8988T (cell line): ENCODE measurements around the gene MYMX.
A peak's percentile ranks its signal among the peaks of the same experiment; 100 is the strongest.
"Not testable (repeated sequence)": the region's sequence is repeated elsewhere in the genome, so short reads cannot be mapped to it uniquely, and the experiment has no call there.

Experiments
- DNase-seq: peaks from one replicate; pipeline ENCODE4 v3.0.0; 2011

The MYMX gene

DNA sequence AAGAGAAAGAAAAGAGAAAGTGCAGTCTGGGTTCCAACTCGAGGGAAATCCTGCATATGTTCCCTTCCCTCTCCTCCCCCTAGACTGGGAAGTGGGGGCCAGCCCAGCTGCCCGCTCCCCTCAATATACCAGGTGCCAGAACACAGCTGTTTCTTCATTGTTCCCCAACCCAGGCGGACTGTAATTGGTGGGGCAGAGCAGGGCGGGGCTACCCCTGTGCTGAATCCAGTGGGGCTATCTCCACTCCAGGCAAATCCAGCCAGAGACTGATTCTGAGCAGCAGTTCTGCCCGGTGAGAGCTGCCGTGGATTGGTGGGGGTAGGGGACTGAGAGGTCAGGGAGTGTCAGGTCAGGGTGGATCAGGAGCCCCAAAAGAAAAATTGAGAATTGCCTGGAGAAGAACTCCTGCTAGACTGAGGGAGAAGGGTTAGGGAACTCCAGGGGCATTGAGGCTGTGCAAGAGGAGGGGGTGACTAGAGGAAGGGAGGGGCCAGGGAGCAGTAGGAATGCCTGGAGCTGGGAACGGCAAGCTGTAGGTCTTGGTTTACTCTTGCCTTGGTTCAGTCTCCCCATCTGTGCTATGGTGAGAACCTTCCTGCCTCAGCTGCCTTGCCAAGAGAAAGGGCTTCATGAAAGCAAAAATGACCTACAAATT lies at the start of gene MYMX:
Gene MYMX, plus strand, starts transcription at position 250 of the 655 bp plus-strand sequence. CDS start 546 bp downstream, outside the sequence.
- DNase-seq = no peak

DNA sequence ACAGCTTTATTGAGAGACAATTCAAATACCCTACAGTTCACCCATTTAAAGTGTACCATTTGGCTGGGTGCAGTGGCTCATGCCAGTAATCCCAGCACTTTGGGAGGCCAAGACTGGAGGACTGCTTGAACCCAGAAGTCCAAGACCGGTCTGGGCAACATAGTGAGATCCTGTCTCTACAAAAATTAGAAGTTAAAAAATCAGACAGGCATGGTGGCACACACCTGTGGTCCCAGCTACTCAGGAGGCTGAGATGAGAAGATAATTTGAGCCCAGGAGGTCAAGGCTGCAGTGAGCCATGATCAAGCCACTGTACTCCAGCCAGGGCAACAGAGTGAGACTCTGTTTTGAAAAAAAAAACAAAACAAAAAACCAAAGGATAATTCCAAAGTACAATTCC lies 49.2 kb upstream of the MYMX start:
- no peak for DNase-seq

DNA sequence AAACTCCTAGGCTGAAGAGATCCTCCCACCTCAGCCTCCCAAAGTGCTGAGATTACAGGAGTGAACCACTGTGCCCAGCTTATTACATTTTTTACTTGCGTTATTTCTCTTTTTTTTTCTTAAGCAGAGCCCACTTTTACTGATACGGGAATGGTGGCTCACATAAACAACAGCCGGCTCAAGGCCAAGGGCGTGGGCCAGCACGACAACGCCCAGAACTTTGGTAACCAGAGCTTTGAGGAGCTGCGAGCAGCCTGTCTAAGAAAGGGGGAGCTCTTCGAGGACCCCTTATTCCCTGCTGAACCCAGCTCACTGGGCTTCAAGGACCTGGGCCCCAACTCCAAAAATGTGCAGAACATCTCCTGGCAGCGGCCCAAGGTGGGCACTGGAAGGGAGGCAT lies 47.6 kb upstream of the MYMX start:
- no peak for DNase-seq

DNA sequence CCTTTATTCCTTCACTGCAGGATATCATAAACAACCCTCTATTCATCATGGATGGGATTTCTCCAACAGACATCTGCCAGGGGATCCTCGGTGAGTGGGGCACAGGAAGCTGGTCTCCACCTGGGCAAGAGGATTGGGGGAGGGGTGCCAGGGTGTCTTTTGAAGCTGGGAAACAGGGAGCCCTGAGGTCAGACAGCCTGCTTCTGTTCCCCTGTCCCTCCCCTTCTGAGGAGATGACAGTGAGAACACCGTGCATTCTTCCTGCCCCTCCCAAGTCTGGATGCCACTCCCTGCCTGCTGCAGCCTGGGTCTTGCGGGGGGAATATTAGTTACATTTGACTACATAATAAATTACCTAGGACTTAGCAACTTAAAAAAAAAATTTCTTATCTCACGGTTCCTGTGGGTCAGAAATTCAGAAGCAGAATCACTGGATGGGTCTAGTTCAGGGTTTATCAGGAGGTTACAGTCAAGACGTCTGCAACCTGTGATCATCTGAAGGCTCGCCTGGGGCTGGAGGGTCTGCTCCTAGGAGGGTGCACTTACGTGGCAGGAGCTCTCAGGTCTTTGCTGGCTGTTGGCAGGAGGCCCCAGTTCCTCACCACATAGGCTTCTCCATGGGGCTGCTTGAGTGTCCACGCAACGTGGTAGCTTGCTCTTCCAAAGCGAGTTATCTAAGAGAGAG lies 46.7 kb upstream of the MYMX start:
- no peak for DNase-seq

DNA sequence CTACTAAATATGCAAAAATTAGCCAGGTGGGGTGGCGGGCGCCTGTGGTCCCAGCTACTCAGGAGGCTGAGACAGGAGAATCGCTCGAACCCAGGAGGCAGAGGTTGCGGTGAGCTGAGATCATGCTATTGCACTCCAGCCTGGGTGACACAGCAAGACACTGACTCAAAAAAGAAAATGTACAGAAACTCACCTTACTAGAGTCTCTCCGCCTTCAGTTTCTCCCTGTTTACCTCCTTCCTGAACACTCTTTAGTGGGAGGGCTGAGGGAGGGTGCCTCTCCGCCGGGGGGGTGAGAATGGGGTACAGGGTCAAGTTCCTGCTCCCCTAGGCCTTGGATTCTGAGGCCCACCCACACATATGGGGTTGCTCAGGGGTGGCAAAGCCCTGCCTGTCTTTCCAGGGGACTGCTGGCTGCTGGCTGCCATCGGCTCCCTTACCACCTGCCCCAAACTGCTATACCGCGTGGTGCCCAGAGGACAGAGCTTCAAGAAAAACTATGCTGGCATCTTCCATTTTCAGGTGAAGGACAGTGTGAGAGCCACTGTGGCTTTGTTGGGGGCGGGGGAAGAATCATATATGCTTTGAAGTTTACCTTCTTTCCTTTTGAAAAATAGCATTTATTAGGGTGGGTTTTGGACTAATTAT lies 44.7 kb upstream of the MYMX start:
- no peak for DNase-seq

DNA sequence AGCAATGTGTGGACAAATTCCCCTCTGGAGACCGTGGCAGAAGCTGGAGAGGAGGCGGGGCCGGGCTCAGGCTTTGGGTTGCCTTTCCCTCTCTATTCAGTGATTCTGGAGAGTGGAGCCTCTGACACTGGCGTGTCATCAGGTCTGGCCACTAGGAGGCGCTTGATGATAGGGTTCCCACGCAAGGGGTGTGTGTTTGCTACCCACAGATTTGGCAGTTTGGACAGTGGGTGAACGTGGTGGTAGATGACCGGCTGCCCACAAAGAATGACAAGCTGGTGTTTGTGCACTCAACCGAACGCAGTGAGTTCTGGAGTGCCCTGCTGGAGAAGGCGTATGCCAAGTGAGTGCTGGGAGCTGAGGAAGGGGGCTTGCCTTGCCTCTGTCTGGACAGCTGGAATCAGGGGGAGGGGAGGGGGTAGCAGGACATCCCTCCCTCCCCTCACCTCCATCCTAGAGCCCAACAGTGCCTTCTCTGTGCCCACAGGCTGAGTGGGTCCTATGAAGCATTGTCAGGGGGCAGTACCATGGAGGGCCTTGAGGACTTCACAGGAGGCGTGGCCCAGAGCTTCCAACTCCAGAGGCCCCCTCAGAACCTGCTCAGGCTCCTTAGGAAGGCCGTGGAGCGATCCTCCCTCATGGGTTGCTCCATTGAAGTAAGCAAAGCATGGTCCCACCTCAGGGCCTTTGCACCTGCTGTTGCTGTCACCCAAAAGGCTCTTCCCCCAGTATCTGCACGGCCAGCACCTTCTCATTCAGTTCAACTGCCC lies 43.8 kb upstream of the MYMX start:
- peak; percentile 85 for DNase-seq

DNA sequence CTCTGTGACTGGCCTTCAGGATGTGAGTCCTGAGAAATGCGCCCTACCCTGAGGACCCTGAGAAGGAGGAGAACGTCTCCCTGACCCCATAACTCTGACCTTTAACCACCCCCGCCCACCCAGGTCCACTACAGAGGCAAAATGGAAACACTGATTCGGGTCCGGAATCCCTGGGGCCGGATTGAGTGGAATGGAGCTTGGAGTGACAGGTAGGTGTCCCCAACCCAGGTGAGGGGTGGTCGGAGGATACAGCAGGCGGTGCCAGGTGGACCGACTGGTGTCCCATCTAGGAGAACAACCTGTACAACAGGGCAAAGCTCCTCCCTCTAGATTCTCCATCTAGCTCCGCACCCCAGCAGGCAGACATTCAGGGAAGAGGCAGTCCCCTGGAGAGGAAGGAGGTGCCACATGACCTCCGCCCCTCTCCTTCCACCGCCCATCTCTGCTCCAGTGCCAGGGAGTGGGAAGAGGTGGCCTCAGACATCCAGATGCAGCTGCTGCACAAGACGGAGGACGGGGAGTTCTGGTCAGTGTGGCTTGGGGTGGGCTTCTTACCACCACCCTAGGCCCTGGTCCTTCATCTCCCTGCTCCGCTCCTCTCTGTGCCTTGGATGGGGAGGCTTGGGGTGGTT lies 40.5 kb upstream of the MYMX start:
- DNase-seq = no peak

DNA sequence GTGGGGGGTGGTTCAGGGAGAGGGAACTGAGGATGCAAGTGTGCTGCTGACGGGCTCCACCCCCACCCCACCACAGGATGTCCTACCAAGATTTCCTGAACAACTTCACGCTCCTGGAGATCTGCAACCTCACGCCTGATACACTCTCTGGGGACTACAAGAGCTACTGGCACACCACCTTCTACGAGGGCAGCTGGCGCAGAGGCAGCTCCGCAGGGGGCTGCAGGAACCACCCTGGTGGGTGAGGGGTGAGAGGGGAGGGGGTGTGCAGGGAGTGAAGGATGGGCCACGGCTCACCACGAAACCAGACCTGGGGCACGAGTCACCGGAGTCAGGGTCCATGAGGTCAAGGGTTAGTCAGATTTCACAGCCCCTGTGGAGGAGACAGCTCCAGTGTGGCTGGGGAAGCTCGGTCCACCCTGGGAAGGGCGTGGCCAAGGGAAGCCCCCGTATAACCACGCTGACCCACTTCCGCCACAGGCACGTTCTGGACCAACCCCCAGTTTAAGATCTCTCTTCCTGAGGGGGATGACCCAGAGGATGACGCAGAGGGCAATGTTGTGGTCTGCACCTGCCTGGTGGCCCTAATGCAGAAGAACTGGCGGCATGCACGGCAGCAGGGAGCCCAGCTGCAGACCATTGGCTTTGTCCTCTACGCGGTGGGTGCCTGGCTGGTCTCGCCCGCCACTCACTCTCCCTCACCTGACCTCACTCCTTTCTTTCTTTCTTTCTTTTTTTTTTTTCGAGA lies 39.8 kb upstream of the MYMX start:
- DNase-seq = no peak

DNA sequence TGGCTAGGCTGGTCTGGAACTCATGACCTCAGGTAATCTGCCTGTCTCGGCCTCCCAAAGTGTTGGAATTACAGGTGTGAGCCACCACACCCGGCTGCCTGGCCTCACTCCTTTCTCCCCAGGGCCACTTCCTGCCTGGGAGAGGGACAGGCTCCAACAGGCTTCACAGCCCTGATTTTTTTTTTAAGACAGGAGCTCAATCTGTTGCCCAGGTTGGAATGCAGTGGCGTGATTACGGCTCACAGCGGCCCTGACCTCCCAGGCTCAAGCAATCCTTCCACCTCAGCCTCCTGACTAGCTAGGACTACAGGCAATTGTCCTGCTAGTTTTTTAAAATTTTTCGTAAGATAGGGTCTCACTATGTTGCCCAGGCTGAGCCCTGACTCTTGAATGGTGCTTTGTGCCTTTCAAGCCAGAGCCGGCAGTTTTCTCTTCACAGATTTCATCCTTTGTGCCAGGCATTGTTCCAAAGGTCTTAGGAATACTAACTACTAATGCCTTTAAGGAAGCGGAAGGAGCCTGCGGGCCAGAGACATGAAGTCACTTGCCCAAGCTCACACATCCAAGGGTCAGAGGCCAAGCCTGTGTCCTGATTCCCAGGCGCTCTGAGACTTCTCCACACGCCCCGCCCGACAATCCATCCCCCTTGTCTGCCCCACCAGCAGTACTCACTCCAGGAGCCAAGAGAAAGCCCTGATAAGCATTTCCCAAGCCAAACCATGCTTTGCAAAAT lies 38.9 kb upstream of the MYMX start:
- no peak for DNase-seq

DNA sequence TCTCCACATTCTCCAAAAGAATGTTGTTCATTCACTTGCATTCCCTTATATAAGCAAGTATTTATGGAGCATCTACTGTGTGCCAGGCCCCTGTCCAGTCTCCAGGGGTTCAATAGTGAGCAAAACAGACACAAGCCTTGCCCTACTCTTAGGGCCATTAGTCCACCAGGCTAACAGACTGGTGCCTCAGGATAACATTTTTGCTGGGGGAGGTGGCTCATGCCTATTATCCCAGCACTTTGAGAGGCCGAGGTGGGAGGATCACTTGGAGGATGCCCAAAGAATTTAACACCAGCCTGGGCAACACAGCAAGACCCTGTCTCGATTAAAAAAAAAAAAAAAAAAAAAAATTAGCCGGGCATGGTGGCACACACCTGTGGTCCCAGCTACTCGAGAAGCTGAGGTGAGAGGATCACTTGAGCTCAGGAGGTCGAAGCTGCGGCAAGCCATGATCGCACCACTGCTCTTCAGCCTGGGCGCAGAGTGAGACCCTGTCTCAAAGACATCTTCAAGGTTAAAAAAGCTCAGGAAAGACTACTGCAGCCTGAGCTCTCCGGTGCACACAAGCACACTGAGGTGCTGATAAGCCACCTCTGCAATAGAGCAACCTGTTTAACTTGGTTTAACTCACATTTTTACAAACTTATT lies 38.2 kb upstream of the MYMX start:
- no peak for DNase-seq

DNA sequence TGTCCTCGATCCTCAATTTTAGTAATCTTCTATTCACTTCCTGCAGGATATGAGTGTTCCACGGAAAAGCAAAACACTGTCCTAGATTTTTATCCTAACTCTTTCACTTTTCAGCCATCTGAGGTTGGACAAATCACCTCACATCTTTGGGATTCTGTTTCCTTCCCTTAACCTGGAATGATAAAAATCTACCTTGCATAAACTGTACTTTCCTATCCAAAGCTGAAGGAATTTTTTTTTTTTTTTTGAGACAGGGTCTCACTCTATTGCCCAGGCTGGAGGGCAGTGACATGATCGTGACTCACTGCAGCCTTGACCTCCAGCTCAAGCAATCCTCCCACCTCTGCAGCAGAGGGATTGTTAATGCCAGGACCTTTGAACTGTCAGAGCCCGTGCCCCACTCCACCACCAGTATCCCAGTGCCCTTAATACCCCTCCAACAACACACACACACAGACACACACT lies 37.6 kb upstream of the MYMX start:
- DNase-seq = no peak

DNA sequence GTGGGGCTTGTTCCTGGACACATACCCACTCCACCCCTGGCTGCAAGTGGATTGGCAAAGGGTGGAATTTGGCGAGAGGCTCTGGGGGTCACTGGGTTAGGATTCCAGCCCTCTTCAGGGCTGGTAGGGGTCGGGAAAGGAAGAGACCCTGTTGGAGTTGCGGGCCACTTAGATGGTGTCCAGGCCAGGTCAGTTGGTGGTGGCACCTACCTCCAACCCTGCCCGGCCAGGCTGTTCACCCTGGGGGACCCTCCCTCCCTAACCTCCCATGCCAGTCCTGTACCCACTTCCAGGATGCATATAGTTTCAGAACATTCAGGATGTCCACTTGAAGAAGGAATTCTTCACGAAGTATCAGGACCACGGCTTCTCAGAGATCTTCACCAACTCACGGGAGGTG lies 37.1 kb upstream of the MYMX start:
- no peak for DNase-seq

DNA sequence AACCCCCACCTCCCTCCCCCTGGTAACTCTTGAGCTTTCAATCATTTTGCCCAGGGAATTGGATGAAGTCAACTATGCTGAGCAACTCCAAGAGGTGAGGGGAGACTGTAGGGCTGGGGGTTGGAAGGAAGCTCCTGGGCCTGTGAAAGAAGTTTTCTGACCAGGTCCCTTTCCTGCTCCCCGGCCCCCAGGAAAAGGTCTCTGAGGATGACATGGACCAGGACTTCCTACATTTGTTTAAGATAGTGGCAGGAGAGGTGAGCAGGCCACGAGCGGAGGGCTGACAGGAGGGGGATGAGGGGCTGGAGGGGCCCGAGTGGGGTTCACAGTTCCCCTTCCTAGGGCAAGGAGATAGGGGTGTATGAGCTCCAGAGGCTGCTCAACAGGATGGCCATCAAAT lies 36.3 kb upstream of the MYMX start:
- no peak for DNase-seq

DNA sequence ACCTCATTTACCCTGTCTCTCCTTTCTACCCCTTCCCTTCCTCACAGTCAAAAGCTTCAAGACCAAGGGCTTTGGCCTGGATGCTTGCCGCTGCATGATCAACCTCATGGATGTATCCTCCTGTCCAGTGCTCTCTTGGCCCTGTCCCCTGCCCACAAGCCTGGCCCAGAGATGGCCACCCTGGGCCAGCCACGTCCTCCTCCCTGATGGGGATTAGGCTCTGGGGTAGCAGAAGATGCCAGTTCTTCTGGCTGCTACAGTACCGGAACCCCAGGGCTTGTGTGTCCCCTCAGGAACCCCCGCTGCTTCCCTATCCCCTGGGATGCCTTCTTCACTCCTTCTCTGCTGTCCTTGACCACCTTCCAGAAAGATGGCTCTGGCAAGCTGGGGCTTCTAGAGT lies 35.8 kb upstream of the MYMX start:
- DNase-seq = no peak

DNA sequence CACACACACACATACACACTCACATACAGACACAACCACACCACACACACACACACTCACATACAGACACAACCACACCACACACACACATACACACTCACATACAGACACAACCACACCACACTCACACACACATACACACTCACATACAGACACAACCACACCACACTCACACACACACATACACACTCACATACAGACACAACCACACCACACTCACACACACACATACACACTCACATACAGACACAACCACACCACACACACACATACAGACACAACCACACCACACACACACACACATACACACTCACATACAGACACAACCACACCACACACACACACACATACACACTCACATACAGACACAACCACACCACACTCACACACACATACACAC lies 34.9 kb upstream of the MYMX start:
- DNase-seq = not testable (repeated sequence)

DNA sequence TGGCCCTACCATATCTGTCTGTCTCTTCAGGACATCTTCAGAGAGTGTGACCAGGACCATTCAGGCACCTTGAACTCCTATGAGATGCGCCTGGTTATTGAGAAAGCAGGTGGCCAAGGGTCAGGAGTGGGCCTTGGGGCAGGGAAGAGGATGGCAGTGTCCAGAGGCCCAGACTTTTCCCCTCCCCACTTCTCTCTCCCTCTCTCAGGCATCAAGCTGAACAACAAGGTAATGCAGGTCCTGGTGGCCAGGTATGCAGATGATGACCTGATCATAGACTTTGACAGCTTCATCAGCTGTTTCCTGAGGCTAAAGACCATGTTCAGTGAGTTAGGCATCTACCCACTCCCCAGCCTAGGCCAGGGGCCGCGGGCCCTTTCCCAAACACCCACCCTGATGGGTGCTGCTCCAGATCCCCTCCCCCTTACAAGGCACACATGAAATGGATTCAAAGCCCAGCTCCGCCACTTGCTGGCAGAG lies 33.8 kb upstream of the MYMX start:
- DNase-seq = no peak

DNA sequence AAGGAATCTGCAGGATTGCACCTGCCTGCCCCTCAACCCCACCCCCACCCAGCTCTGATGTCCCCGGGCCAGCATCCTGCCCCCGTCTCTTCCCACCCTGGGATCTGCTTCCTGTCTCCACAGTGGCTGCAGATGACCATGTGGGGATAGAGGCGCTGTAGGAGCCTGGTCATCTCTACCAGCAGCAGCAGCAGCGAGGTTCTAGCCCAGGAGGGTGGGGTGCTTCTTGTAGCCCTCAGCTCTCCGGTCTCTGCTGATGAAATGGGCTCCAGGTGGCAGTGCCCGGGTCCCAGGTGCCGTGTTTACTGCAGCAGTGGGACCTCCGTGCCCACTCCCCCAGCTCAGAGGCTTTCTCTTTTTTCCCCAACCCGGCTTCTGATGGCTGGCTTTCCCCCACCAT lies 32.9 kb upstream of the MYMX start:
- no peak for DNase-seq

DNA sequence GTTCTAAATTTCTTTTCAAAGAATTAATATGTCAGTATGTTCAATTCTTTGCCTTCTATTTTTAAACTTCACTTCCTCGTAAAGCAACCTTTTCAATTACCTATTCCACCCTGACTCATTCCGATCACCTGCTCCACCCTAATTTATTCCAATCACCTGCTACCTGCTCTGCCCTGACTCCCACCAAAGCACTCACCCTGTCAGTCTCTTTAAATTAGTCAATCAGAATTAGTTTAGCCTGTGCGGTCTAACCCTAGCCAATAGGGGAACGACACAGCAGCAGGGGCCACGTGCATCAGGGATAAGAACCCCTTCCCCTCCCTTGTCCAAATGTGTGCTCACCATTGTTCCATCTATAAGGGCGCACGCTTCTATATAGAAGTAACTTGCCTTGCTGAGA lies 31.4 kb upstream of the MYMX start:
- DNase-seq = not testable (repeated sequence)

DNA sequence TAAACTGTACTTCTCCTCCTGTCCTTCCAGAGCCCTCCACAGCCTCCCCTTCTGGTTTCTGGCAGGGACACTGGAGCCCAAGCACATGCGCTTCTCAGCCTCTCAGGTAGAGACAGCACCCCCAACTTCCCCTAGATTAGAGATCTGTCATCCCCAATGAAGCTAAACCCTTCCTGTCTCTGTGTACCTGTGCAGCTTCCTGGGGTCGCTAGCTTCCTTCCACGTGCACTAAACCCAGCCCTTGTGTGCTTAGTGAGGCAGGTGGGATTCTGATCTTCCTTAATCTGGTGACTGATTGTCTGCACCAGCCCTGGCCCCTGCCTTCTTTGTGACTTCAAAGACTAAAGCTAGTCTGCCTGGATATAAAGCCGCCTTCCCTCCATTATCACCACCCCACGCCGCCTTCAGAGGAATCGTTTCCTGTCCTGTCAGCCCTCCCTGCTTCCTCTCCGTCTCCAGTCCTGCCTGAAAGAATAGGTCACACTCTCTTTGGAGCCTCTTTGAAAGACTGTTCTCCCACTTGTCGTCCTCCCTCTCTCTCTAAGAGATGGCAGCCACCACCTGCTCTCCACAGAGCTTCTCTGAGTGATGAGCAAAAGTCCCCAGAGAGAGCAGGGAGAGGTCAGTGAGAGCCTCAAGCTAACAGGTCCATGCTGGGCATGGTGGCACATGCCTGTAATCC lies 30.6 kb upstream of the MYMX start:
- no peak for DNase-seq

DNA sequence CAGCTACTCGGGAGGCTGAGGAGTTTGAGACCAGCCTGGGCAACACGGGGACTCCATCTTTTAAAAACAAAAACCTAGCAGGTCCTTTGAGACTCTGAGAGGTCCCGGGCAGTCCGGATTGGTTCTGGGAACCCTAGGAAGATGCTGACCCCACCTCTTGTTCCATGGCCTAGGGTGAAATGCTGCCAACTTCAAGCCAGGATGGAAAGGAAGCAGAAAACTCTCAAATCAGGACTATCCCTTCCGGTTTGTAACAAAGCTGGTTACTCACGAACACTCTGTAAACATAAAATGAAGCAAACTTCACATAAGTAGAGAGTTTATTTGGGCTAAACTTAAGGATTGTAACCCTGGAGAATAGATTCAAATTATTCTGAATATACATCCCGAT lies 30.1 kb upstream of the MYMX start:
- no peak for DNase-seq
